AG04449 (cell line): ENCODE data around the gene ZNF311.

ENCODE experiments used
- CTCF ChIA-PET: fragments of 350-600 bp; formaldehyde crosslinking; extraction: SDS; loops from one replicate; lab custom pipeline; 2021; ENCODE audit warnings: antibody characterized with exemption; lab: Yijun Ruan, JAX
- POLR2A ChIA-PET: fragments of 400-600, 350-600 bp; formaldehyde crosslinking; extraction: SDS; loops from one replicate; lab custom pipeline; 2020; ENCODE audit warnings: antibody characterized with exemption, inconsistent platforms; lab: Yijun Ruan, JAX
- DNase-seq: peaks from one replicate; pipeline ENCODE4 v3.0.0-alpha.2; 2010; ENCODE audit warnings: low read depth, low spot score
- H3K4me3 ChIP-seq: 2 replicates; pipeline ENCODE4 v1.5.1; 2011; ENCODE audit warnings: low read depth, mild to moderate bottlenecking, control low read depth, low read length
- CTCF ChIP-seq: IDR thresholded peaks from one replicate; pipeline ENCODE4 v1.5.1; 2011; ENCODE audit warnings: mild to moderate bottlenecking, moderate library complexity, low read length, control low read depth, inconsistent platforms; ENCODE audit not compliant: insufficient read depth; ENCODE audit errors: missing control alignments

The ZNF311 gene

GRCh38 chr6:29011276-29011734 is 6.2 kb upstream of the ZNF311 start:
- ChIA-PET POLR2A (interaction anchor here (0.9 kb wide), 1 partner anchor 27 kb away, joined by 3 read pairs; no protein-coding TSS in a partner anchor), CTCF (interaction anchor here (0.7 to 1.9 kb wide), 5 partner anchors 8 to 174 kb away, joined by 3 to 5 read pairs (median 4); no protein-coding TSS in a partner anchor)
- no peak for DNase-seq
- no peak for TF ChIP-seq CTCF
- peak overlapping the region; percentile 66 for H3K4me3 ChIP-seq

DNA sequence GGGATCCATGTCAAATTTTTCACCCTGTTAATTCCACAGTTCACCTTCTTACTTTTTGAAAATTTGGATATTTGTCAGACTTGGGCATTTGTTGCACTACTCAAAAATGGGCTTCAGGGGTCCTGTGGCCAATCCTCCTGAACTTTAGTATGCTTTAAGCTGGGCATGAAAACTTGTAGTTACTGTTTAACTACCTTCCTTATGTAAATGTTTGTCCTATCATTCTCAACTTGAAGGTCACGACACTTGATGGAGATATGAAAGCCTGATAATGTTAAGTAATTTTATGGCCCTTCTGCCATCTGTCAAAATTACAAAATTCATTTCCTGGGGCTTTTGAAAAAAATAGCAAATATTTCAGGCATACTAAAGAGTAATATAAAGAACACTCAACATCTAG is 4.2 kb upstream of the ZNF311 start:
- no peak for DNase-seq
- ChIA-PET POLR2A (no interaction called here), CTCF (interaction anchor here (1.0 to 1.3 kb wide), 2 partner anchors 9 to 98 kb away, joined by 3 to 4 read pairs; no protein-coding TSS in a partner anchor)
- H3K4me3 ChIP-seq: no peak overlapping the region
- TF ChIP-seq CTCF: no peak

DNA sequence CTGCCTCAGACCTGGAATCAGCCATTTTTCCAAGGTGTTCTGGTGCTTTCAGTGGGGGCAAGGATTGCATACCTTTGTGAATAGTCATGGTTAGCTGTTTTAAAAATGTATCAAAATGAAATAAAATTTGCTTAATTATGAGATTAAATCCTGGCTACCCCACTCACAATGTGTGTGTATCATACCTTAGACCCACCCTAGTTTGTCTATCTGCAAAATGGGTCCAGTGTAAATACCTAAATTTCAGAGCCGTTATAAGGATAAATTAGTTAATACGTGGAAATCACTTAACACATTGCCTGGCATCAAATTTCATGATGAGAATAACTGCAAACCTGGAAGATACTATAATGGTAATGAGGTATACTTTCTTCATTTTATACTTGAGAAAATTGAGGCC is 3.0 kb upstream of the ZNF311 start:
- TF ChIP-seq CTCF: no peak
- no peak for DNase-seq
- POLR2A ChIA-PET: no interaction called here
- CTCF ChIA-PET: interaction anchor here (1.3 kb wide), 1 partner anchor 96 kb away, joined by 4 read pairs; no protein-coding TSS in a partner anchor
- H3K4me3 ChIP-seq: no peak overlapping the region

GRCh38 chr6:28996844-28997510 is 8.1 kb downstream of the ZNF311 start:
- CTCF ChIA-PET: interaction anchor here (1.2 to 2.6 kb wide), 2 partner anchors 11 to 19 kb away, joined by 5 to 13 read pairs; no protein-coding TSS in a partner anchor
- no peak for DNase-seq
- TF ChIP-seq CTCF: no peak
- no peak overlapping the region for H3K4me3 ChIP-seq
- POLR2A ChIA-PET: no interaction called here

DNA sequence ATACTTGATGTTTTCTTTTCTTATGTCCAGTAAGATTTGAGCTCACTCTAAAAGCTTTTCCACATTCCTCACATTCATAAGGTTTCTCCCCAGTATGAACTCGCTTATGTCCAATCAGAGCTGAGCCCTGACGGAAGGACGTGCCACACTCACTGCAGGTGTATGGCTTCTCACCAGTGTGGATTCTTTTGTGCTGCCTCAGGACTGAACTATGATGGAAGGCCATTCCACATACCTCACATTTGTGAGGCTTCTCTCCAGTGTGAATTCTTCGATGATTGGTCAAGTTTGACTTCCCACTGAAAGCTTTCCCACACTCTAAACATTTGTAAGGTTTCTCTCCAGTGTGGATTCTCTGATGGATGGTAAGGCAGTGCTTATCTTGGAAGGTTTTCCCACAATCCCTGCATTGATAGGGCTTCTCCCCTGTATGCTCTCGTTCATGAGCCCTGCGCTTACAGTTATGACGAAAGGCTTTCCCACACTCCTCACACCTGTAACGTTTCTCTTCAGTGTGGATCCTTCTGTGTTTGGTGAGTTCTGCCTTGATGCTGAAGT is 9.9 kb downstream of the ZNF311 start:
- ChIA-PET CTCF (interaction anchor here (1.2 kb wide), 1 partner anchor 16 kb away, joined by 3 read pairs; no protein-coding TSS in a partner anchor), POLR2A (no interaction called here)
- H3K4me3 ChIP-seq: no peak overlapping the region
- no peak for TF ChIP-seq CTCF
- no peak for DNase-seq

DNA sequence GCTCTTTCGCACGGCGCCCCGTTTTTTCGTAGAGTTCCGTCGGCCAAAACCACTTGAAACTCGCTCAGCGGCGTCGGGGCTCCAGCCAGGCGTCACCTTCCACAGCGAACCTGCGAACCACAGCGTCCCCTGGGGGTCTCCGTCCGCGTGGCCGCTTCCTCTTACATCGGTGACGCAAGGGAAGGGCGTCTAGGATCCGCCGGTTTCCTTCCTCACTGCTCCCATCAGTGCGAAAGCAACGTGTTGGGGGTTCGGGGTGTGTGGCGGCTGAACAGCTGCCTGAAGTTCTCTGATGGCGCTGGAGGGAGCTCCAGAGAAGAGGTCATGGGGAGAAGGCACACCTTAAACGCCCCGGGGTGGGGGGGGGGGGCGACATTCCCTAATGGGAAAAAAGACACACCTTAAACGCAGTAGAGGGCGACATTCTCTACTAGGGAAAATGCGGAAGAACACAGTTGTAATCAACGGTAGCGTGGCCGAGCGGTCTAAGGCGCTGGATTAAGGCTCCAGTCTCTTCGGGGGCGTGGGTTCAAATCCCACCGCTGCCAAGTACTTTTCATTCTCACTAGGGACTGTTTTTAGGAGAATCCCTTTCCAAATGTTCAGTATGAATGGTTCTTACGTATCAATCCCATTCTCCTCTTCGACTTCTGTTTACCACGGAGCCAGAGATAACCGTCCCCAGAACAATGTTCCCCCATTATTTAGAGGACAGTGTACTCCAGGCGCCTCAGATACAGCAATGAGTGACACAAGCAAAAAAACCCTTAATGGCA is 16.4 kb downstream of the ZNF311 start:
- peak; percentile 56 for TF ChIP-seq CTCF
- H3K4me3 ChIP-seq: peak overlapping the region; percentile 51
- ChIA-PET POLR2A (no interaction called here), CTCF (no interaction called here)
- DNase-seq: no peak
